GOT3 (cell line): Measurements from ENCODE around the gene ACAD9.
"Not testable (repeated sequence)": the region's sequence is repeated elsewhere in the genome, so short reads cannot be mapped to it uniquely, and the experiment has no call there.

Experiments used
- DNase-seq: peaks from one replicate; lab custom pipeline; 2025; ENCODE audit warnings: mixed read lengths; lab: John Stamatoyannopoulos, UW

Gene ACAD9

DNA sequence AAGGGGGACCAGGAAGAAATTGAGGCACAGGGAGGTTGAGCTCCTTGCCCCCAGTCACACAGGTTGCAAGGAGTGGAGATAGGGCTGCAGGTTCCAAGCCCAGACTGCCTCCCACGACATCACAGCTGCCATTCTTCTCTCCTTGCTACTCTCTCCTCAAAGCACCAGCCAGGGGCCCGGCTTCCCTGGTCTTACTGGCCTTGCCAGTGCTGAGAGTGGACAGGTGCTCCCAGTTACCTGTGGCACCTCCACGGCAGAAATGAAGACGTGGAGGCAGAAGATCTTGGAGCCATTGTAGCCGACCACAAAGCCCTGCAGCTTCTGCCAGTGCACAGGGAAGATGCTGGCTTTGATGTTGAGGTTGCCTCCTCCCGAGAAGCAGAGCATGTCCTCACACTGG lies 17.9 kb upstream of the ACAD9 start:
- no peak for DNase-seq

DNA sequence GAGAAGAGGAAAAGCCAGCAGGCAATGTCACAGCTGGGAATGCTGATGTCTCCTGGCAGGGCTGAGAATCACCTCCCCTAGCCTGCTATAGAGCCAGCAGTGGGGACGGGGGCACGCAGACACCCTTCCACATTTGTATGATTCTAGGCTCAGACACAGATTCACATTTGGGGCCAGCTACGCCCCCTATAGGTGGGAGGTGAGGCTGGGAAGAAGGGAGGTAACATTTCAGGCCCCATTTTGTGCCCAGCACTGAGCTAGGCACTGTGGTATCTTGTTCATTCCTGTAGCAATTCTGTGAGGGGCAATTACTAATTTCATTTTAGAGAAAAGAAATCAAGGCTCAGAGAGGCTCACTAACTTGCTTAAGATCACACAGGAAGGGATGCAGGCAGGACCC lies 15.9 kb upstream of the ACAD9 start:
- DNase-seq = no peak

GRCh38 chr3:128864351-128864811 lies 15.0 kb upstream of the ACAD9 start:
- no peak for DNase-seq

GRCh38 chr3:128864849-128865804 lies 14.3 kb upstream of the ACAD9 start:
- peak; percentile 38 for DNase-seq

- no peak for DNase-seq
Measured at GRCh38 chr3:128867200-128868125, 12.0 kb upstream of the ACAD9 start.

GRCh38 chr3:128870347-128870746 lies 9.1 kb upstream of the ACAD9 start:
- no peak for DNase-seq

DNA sequence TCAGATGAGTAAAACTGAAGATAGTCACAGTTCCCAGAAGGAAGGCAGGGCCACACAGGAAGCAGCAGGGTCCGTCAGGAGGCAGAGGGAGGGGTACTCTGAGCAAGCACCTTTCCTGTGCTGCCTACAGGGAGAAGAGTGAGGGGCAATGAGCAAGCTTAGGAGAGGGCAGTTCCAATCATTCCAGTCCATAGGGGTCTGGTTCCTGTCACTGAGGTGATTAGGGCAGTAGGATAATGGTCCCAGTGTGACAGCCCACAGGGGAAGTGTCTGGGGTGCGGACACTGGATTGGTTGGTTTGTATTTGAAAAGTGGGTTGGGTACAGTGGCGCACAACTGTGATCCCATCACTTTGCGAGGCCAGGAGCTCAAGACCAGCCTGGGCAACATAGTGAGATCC lies 7.1 kb upstream of the ACAD9 start:
- no peak for DNase-seq

- no peak for DNase-seq
Measured at GRCh38 chr3:128872744-128873143, 6.7 kb upstream of the ACAD9 start.

GRCh38 chr3:128873244-128874022 lies 6.0 kb upstream of the ACAD9 start:
- no peak for DNase-seq

DNA sequence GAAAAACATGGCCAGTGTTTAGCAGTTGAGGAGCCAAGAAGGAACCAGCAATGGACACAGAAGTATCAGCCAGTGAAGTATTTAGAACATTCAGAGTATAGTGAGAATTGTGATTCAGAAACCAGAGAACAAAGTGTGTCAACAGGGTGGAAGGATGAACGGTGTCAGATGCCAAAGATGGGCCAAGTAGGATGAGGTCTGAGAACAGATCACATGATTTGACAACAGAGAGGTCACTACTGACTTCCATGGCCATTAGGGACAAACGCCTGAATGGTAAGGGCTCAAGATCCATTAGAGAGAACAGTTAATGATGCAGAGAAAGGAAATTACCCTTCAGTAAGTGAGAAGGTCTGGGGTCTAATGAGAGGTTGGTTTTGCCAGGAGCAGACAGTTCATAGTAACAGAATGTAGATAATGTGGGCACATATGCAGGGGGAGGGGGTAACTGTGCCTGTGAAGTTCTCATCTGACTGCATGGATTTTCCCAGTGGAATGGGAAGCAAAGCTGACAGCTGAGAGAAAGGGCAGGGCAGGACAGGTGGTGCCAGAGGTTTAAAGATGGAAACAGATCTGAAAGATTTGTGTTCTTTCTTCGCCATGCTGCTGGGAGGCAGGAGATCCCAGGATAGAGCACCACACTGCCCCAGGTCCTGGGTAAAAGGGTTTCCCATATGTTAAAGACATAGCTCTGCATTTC lies 4.8 kb upstream of the ACAD9 start:
- DNase-seq = no peak

GRCh38 chr3:128875556-128876120 lies 3.8 kb upstream of the ACAD9 start:
- no peak for DNase-seq

DNA sequence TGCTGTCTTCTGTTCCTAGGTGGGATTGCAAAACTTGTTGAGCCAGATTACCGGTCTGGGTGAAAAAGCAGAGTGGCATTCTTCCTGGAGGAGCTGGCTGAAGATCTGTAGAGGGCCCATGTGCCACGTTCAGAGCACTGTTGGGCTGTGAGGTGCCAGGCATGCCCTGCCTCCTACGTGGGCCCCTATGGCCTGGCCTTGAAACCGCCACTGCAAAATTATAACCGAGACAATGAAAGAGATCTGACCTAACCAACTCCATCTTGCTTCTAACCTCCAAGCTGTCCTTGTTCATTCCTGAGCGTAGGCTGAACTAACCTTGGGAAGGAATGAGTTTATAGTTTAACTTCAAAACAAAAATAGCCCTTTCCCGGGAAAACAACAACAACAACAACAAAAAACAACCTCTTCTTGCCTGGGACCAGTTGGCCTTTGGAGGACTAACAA lies 1.4 kb upstream of the ACAD9 start:
- no peak for DNase-seq

DNA sequence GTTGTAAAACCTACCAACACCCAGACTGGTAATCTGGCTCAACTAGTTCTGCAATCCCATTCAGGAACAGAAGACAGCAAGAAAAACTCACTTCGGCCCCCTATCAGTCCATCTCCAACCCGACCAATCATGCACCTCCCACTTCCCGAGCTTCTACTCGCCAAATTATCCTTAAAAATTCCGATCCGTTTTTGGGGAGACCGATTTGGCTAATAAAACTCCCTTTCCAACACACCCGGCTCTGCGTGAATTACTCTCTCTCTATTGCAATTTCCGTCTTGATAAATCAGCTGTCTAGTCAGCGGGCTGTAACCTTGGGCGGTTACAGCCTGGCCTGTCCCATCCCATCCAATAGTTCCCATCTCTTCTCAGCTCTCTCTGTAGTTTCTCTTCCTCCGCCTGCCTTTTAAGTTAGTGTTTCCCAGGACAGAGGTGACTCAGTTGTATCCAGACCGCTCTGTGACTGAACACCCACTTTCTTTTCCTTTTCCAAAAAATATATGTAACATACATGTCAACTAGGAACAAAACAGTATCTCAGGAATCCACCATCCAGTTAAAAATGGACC lies 780 bp upstream of the ACAD9 start:
- no peak for DNase-seq

GRCh38 chr3:128879991-128880390 lies 571 bp downstream of the ACAD9 start:
- DNase-seq = no peak

DNA sequence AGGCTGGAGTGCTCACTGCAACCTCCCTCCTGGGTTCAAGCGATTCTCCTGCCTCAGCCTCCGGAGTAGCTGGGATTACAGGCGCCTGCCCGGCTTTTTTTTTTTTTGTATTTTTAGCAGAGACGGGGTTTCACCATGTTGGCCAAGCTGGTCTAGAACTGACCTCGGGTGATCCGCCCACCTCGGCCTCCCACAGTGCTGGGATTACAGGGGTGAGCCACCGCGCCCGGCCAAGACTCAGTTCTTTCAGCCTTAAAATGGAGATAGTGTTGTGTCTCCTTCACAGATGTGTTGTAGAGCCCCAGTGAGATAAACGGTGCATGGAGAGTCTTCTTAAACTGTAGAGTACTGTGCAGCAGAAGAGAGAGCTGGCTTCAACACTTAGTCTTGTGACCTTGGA lies 1.0 kb downstream of the ACAD9 start:
- DNase-seq = not testable (repeated sequence)

GRCh38 chr3:128881576-128881975 lies 2.2 kb downstream of the ACAD9 start:
- no peak for DNase-seq

GRCh38 chr3:128882719-128883118 lies 3.3 kb downstream of the ACAD9 start:
- DNase-seq = no peak

GRCh38 chr3:128884992-128885391 lies 5.6 kb downstream of the ACAD9 start:
- DNase-seq = no peak

DNA sequence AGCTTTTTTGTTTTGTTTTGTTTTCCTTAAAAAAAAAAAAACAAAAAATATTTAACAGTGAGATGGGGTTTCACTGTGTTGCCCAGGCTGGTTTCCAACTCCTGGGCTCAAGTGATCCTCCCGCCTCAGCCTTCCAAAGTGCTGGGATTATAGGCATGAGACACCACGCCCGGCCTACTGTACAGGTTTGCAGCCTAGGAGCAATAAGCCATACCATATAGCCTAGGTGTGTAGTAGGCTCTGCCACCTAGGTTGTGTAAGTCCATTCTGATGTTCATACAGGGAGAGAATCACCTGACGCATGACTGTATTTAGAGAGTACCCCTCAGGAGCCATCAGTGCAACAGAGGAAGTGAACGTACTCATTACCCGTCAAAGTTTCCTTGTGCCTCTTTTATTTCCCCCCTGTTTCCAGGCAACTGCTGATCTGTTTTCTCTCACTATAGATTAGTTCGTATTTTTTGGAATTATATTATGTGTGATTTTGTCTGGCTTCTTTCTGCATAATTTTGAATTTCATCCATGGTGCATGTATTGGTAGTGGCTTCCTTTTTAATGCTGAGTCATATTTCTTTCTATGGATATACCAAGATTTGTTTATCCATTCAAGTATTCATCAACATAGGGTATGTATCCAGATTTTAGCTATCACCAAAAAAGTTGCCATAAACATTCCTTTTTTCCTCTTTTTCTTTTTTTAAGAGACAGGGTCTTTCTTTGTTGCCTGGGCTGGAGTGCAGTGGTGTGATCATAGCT lies 9.9 kb downstream of the ACAD9 start:
- no peak for DNase-seq
